Stimulated activated CD8-positive, alpha-beta memory T cell treated with anti-CD3 and anti-CD28 coated beads, Interleukin-15, amount 100 ng/mL, for 1 hour (primary cell): ENCODE measurements around the gene CENPO.

Experiments used
- DNase-seq: peaks from one replicate; pipeline ENCODE4 v3.0.0-alpha.2; 2020; ENCODE audit warnings: low read depth

The CENPO gene, protein sequence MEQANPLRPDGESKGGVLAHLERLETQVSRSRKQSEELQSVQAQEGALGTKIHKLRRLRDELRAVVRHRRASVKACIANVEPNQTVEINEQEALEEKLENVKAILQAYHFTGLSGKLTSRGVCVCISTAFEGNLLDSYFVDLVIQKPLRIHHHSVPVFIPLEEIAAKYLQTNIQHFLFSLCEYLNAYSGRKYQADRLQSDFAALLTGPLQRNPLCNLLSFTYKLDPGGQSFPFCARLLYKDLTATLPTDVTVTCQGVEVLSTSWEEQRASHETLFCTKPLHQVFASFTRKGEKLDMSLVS

DNA sequence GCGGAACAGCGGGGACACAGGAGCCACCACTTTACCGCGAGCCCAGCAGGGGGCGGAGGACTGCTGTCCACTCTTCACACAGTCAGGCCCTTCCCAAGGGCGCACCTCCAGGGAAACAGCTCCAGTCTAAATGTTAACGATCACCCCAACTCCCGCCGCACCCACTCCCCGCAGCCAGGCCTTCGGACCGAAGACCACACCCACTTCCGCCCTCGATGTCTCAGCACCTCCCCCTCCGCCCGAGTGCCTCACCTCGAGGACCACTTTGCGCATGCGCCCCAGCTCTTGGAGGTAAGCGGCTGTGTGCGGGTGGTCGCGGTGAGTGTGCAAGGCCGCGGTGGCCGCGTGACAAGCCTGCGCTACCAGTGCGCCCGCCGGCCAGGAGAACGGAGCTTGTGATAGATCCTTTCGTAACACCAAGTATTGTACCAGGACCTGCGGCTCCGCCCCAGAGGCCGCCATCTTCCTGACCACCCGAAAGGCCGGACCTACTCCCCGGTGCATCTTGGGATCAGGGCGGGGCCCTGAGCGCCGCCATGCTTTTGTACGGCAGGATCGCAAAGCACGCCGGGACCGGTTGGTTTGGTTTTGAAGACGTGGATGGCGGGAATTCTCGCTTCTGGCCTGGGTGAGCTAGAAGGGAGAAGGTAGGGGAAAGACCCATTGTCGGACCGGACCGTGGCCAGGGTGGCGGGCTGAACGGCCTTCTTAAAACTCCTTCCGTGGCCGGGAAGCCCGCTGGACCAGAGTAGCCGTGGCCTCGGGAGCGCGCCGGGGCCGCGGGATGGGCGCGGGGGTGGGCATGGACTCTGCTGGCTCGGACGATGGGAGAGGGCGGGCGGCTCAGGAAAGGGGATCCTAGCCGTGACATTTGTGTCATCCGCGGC, at the start of gene CENPO, which contains the start of gene PTRHD1:
Gene CENPO, plus strand, starts transcription at position 552 of the 887 bp plus-strand sequence. CDS start 495 bp downstream, outside the sequence.
Gene PTRHD1, minus strand, starts transcription at position 518 of the 887 bp plus-strand sequence. Its CDS starts 14 bp downstream, at position 504.
- DNase-seq, result peak; percentile 88

DNA sequence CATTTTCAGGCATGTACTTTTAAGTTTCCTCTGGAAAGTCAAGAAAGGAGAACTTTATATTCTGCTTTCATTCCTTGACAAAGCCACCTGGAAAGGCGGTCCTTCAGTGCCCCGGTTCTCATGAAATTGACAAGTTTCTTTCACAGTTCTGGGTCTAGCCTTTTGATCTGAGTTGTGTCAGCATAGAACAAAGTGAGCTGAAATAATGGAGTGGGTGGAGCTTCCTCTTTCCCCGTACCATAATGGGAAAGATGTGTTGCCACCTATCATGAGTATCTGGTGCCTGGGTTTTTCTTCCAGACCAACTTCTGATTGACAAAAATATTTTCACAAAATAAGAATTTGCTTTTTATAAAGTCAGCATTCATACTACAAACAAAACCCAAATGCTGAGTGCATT, 49.3 kb upstream of the CENPO start:
- DNase-seq, result no peak

GRCh38 chr2:24744356-24744755, 48.9 kb upstream of the CENPO start:
- no peak for DNase-seq

DNA sequence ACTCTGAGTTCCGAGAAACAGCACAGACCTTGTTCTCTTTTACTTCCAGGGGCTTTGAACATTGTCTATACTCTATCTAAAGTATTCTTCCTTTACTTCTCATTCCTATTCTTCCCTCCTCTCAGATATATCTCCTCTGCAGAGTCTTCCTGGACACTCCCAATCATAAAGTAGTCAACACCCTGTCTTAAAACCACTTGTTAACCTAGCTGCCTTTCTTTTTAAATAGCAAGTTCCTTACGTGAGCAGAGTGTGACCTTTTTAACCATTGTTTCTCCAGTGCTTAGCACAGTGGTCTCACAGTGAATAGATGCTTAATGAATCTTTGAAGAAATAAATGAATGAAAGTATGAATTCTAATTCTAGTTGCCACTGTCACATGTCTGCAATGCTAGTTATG, 47.4 kb upstream of the CENPO start:
- no peak for DNase-seq

DNA sequence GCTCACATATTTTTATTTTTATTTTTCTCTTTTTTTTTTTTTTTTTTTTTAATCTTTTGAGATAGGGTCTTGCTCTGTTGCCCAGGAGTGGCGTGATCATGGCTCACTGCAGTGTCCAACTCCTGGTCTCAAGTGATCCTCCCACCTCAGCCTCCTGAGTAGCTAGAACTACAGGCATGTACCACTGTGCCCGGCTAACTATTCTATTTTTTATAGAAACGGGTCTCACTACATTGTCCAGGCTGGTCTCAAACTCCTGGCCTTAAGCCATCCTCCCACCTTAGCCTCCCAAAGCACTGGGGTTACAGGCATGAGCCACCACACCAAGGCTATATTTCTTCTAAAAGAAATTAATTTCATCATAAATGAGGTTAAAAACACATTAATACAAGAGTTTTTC, 45.9 kb upstream of the CENPO start:
- DNase-seq, result no peak

DNA sequence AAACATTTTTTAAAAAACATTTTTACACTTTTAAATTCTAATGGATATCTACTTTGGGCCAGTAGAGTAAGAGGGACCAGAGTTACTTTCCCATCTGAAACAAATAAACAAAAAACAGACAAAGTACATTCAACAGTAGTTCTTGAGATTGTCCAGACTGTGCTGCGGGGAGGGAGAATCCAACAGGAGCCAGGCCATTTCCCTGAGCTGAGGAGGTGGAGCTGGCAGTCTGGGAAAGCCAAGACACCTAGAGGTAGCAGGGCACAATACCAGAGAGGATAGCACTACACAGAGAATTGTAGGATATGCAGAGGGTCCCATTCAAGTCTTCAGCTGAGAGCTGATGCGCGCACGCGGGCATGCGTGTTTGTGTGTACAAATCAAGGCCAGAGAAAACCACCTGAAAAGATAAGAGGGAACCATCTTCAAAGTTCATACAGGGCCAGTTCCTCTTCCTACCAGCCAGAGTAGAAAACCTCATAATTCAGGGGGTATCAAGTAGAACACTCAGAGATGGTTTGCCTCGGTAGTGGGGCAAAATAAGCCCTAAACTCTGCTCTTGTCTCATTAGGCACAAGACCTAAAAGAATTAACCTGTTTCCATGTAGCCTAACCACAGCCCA, 44.0 kb upstream of the CENPO start:
- no peak for DNase-seq

DNA sequence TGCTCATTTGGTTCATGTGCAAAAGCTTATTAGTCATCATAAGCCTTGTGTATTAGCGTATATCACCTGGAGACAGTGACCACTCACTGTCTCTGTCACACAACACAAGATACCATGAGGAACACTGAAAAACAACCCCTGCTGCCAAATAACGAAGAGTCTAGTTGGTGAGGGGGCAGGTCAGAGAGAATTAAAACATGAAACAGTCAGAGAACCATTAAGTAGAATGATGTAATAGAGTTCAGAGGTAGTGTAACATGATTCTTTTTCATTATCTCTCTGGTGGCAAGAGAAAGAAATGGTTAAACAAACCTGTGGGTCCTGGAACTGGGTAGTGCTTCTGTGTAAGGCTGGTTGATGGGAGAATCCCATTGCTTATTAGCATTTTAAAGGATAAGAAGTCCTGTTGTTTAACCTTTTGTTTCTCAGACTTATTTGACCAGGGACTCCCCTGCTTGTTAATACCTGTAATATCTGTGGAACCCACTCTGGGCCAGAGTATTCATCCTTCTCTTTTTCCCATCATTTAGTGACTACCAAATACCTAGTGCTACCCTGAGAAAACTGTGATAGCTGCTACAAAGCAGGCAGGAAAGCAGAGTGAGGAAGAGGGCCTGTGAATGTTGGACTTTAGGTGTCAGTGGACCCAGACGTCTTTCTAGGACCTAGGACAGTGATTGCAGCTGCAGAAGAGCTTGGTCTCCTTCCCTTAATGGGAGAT, 38.1 kb upstream of the CENPO start:
- DNase-seq, result no peak

- no peak for DNase-seq
Measured at GRCh38 chr2:24756789-24757188, 36.4 kb upstream of the CENPO start.

GRCh38 chr2:24761866-24762265, 31.4 kb upstream of the CENPO start:
- DNase-seq, result no peak

- no peak for DNase-seq
Measured at GRCh38 chr2:24762518-24762917, 30.7 kb upstream of the CENPO start.

DNA sequence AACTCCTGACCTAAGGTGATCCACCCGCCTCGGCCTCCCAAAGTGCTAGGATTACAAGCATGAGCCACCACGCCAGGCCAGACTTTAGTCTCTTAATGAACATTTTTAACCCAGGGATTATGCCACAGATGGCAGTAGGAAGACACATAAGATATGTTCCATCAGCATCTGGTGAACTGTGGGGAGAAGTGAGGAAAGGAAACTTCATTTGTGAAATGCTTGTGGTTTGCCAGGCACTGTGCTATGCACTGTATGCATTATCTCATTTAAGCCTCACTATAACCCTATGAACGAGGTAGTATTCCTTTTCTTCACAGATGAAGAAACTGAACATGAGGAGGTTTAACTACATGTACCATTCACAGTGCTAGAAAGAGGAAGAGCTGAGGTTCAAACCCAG, 29.4 kb upstream of the CENPO start:
- no peak for DNase-seq

- no peak for DNase-seq
Measured at GRCh38 chr2:24766609-24767008, 26.6 kb upstream of the CENPO start.

DNA sequence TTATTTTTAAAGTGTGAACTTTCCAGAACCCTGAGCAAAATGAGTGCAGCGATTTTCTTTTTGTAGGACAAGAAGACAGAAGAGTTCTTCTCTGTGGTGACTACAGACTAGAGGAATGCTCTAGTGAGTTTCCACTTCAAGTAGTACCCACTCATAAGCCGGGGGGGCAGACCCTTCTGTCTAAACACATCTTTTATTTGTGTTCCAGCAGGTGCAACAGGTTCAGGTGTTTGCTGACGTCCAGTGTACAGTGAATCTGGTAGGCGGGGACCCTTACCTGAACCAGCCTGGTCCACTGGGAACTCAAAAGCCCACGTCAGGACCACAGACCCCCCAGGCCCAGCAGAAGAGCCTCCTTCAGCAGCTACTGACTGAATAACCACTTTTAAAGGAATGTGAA, 25.2 kb upstream of the CENPO start:
- DNase-seq, result no peak

GRCh38 chr2:24768601-24769000, 24.6 kb upstream of the CENPO start:
- no peak for DNase-seq

DNA sequence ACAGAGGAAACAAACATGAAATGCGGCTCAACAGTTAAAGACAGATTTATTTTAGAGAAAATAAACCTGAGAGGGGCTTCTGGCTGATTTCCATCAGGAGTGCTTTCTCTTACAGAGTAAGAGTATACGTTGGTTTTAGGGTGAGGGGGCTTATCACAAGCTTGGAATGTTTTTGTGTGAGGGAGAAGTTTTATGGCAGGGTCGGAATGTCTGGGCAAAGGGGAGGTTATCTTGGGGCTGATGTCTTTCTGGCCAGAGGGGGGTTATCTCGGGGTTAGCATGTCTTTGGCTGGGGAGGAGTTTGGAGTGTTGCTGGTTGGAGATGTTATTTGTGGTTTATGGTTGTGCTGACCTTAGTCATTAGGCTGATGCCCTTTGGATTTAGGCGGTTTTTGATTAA, 22.2 kb upstream of the CENPO start:
- DNase-seq, result no peak

DNA sequence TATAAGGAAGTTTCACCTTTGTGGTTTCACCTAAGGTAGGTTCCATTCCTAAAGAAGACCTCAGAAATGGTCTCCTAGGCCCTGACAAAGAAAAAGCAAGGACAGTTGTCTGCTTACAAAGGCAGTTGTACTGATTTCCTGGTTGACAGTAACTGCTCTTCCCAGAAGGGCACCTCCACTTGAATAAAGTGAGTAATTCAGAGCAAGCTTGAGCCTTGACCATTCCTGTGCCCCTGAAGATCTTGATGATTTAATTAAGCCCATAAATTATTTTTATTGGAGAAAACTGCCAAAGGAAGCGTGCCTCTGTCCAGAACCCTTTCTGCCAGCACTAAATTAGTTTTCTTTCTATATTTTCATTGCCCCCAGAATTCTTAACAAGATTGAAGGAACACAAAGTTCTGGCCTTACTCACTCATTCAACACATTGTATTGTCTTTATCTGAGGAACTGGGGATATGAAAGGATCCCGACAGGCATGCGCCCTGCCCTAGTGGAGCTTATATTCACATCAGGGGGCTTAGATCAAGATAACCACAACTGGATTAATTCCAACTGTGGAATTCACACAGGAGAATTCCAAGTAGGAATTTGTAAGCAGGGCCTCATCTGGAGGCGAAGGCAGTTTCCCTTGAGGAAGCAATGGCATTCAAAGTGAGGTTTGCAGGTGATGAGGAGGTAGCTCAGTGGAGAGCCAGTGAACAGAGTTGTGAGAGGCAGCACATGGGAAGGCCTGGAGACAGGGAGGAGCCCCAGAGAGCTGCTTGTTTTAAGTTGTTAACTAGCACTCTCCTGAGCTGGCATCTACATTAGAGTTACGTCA, 21.2 kb upstream of the CENPO start:
- DNase-seq, result no peak

DNA sequence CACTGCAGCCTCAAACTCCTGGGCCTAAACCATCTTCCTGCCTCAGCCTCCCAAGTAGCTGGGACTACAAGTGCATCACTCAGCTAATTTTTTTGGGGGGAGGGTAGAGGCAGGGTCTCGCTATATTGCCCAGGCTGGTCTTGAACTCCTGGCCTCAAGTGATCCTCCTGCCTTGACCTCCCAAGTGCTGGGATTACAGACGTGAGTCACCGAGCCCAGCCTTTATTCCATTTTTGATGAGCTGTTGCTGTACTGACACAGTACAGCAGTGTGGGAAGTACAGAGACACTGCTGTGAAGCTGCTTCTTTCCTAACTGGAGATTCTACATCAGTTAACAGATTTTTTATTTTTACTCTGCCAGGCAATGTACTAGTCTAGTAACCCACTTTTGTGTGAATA, 18.9 kb upstream of the CENPO start:
- DNase-seq, result no peak

- no peak for DNase-seq
Measured at GRCh38 chr2:24779116-24779515, 14.1 kb upstream of the CENPO start.

DNA sequence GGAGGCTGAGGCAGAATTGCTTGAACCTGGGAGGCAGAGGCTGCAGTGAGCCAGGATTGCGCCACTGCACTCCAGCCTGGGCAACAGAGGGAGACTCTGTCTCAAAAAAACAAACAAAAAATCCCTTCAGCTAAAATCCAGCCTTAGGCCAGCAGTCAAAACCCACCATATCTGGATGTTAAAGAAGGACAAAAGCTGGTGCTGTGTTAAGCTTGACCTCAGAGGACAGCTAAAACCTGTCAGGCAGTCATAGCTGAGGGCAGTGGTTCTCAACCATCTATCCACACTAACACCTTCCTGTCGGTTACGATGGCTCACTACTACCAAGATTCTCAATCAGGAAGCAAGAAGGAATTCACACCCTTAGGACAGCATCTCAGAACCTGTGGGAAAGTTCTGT, 9.6 kb upstream of the CENPO start:
- DNase-seq, result no peak

- no peak for DNase-seq
Measured at GRCh38 chr2:24785671-24786321, 7.4 kb upstream of the CENPO start.

DNA sequence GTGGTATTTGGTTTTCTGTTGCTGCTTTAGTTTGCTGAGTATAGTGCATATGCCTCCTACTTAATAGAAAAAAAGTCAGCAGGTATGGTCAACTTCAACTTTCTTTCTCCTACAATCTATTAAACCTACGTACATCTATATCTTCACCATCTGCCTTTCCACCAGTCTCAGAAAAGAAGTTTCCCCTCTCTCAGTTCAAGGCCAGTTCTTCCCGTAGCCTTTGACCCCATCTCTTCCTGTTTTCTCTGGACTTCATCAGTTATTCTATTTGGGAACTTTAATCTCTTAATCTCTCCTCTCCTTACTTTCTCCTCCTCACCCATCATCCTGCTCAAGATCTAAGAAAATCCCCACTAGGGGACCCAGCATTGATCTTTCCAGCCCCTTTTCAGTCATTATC, 5.7 kb upstream of the CENPO start:
- DNase-seq, result no peak
